H1 (cell line): ENCODE results near the gene ESYT2. TPM values are rescaled to one million over a fixed set of nuclear protein-coding genes. Genes with fewer than 3 reads are reported as not detected.

Source experiments
- ASH2L ChIP-seq: fragments of 200-600, 300-600 bp; sonication (generic); IDR thresholded peaks from one replicate; pipeline ENCODE4 v1.7.1; 2017; ENCODE audit warnings: low read length
- BCL11A ChIP-seq, 2 experiments: IDR thresholded peaks; one replicate each; pipeline ENCODE4 v1.6.1; 2011; ENCODE audit warnings: low read depth in 2 of 2, low read length in 2 of 2, mild to moderate bottlenecking in 2 of 2
- CREB1 ChIP-seq: IDR thresholded peaks from 2 replicates; pipeline ENCODE4 v1.6.1; 2012; ENCODE audit warnings: inconsistent platforms
- CTCF ChIP-seq, 3 experiments: IDR thresholded peaks; 1 replicate in 2 of 3; 2 replicates in 1 of 3; pipeline versions ENCODE4 v1.5.1 to v1.6.1; 2011; ENCODE audit warnings: low read length in 3 of 3, mild to moderate bottlenecking in 3 of 3, inconsistent platforms in 2 of 3, low read depth in 1 of 3, moderate library complexity in 1 of 3; ENCODE audit not compliant: insufficient read depth in 1 of 3; ENCODE audit errors: control extremely low read depth in 1 of 3
- PHF8 ChIP-seq: fragments of 200-600 bp; sonication (generic); conservative IDR thresholded peaks from 2 replicates; pipeline ENCODE4 v1.7.1; 2012; ENCODE audit warnings: low read depth, mild to moderate bottlenecking, inconsistent platforms, low read length, moderate library complexity
- RAD21 ChIP-seq, 2 experiments: IDR thresholded peaks in 1 of 2; conservative IDR thresholded peaks in 1 of 2; 2 replicates each; pipeline ENCODE4 v1.6.1; 2011; ENCODE audit warnings: low read depth in 2 of 2, low read length in 2 of 2, improper control_type of control experiment in 1 of 2, inconsistent platforms in 1 of 2, mild to moderate bottlenecking in 1 of 2, moderate library complexity in 1 of 2
- TAF1 ChIP-seq: IDR thresholded peaks from 2 replicates; pipeline ENCODE4 v1.6.1; 2011; ENCODE audit warnings: mild to moderate bottlenecking, low read depth, low read length
- polyA plus RNA-seq, 7 experiments: library from polyadenylated mRNA; depleted of rRNA in 3 of 7; stranded (reverse) in 5 of 7; unstranded in 2 of 7; fragments of >200 nt in 5 of 7; fragments of 200-250 nt in 2 of 7; gene quantifications; 1 replicate in 5 of 7; 2 replicates in 1 of 7; 4 replicates in 1 of 7; pipeline versions ENCODE4 v1.2.1 to v1.2.3, GENCODE V29; 2011 to 2013; ENCODE audit warnings: missing spikeins in 2 of 7, mixed read lengths in 2 of 7
- total RNA-seq: library from RNA; stranded (reverse); fragmentation: NEBNext Ultra II Directional; extraction: Animal tissue kit (Norgen Biotek cat#: 25700); gene quantifications from 2 replicates; pipeline ENCODE4 v1.2.1, GENCODE V29; 2021

ESYT2 gene
- total and polyA plus RNA-seq, 2 of the 8 experiments (the other 6 are each of a cell fraction or from before 2014, with no cell fraction given) = 27.0 to 37.5 TPM

- TF ChIP-seq CTCF (IDR thresholded peaks at IDR 0.05; ENCODE audit: control extremely low read depth in 1 of 3, insufficient read depth in 1 of 3, low read depth in 1 of 3, low read length in 3 of 3) = peak; percentile 37 to 59 (median 47)
- TF ChIP-seq BCL11A (IDR thresholded peaks at IDR 0.05; ENCODE audit: low read depth in 2 of 2, low read length in 2 of 2) = no peak
- no peak for TF ChIP-seq TAF1
- TF ChIP-seq PHF8 = no peak
- peak; percentile 14 to 40; a peak in 2 of 4 replicates for TF ChIP-seq RAD21 (IDR thresholded peaks at IDR 0.05 in 1 of 2, conservative IDR thresholded peaks at IDR 0.05 in 1 of 2; ENCODE audit: low read depth in 2 of 2, low read length in 2 of 2)
- TF ChIP-seq CREB1 = peak; percentile 61; the same call in 1 of the 2 replicates
- no peak for TF ChIP-seq ASH2L
Observed at GRCh38 chr7:158733775-158734494, 95.4 kb downstream of the ESYT2 start (continued).
